Transverse colon (tissue), 4 donors: ENCODE results near the gene CADPS.

Source experiments
- CTCF ChIP-seq, 5 experiments: fragments of 200-600 bp in 3 of 5; fragments of 450-650 bp in 2 of 5; sonication (generic) in 3 of 5; IDR thresholded peaks; 1 replicate in 2 of 5; 2 replicates in 3 of 5; pipeline ENCODE4 v1.5.1; 2016 to 2017; ENCODE audit warnings: antibody characterized with exemption in 5 of 5, inconsistent platforms in 3 of 5, mild to moderate bottlenecking in 2 of 5, moderate library complexity in 1 of 5
- POLR2A ChIP-seq: fragments of 450-650 bp; IDR thresholded peaks from one replicate; pipeline ENCODE4 v1.6.1; 2016; ENCODE audit warnings: antibody characterized with exemption, mild to moderate bottlenecking, moderate library complexity
- POLR2AphosphoS5 ChIP-seq, 3 donors: sonication (generic); formaldehyde crosslinking; IDR thresholded peaks; one replicate each; pipeline ENCODE4 v1.6.1; 2016; ENCODE audit warnings: antibody characterized with exemption in 3 of 3

GRCh38 chr3:62597491-62597890 lies 277.7 kb downstream of the CADPS start:
- TF ChIP-seq POLR2A (no peak), CTCF (IDR thresholded peaks at IDR 0.05) (no peak), POLR2AphosphoS5 (IDR thresholded peaks at IDR 0.05) (no peak)
